ENCODE results near the gene IL15. TPM values are rescaled to one million over a fixed set of nuclear protein-coding genes. Genes with fewer than 3 reads are reported as not detected.

IL15 gene, protein sequence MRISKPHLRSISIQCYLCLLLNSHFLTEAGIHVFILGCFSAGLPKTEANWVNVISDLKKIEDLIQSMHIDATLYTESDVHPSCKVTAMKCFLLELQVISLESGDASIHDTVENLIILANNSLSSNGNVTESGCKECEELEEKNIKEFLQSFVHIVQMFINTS
- total RNA-seq = 3.3 and 5.9 TPM in 2 replicates

DNA sequence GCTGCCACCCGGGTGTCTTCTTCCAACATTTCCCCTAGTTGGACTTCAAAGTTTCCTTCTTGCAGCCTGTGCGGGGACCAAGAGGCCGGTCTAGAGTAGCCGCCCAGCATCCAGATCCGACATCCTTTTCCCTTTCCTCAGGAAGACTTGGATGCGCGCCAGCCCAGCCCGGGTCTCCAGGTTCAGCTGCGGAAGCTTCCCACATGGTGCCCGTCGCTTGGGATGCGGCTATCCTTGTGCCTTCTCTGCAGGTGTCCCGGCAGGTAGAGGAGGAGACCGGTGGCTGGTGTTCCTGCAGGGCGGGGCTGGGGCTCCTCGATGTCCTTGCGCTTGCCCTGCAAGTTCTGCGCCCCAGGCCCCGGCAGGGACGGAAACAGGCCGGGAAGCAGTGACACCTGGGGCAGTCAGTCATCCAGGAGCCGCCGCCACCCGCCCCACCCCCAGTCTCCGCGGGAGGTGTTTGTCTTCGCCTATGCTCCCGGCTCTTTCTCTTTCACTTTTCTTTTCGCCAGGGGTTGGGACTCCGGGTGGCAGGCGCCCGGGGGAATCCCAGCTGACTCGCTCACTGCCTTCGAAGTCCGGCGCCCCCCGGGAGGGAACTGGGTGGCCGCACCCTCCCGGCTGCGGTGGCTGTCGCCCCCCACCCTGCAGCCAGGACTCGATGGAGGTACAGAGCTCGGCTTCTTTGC lies at the start of gene IL15:
Gene IL15, plus strand, starts transcription at position 502 of the 689 bp plus-strand sequence. CDS start 82,882 bp downstream, outside the sequence.

